A549 (cell line): ENCODE data around the gene CKAP5. TPM values are rescaled to one million over a fixed set of nuclear protein-coding genes. Genes with fewer than 3 reads are reported as not detected.

Experiments
- ATAC-seq, 2 experiments: fragments of 200-7000 bp in 1 of 2; fragments of >200 bp in 1 of 2; cut with Nextera tagmentation in 1 of 2; cut with Tn5 transposase in 1 of 2; 3 replicates each; pipeline versions ENCODE4 v1.8.0 to v1.9.1; 2018 to 2020; ENCODE audit warnings: mild to moderate bottlenecking in 1 of 2, moderate library complexity in 1 of 2
- CTCF ChIA-PET: fragments of 300-600 bp; sonication (Branson Sonifier 250); formaldehyde crosslinking; extraction: SDS; loops from one replicate; lab custom pipeline; 2021; ENCODE audit warnings: antibody characterized with exemption, inconsistent platforms; lab: Yijun Ruan, JAX
- POLR2A ChIA-PET: fragments of 350-600 bp; formaldehyde crosslinking; extraction: SDS; loops from one replicate; lab custom pipeline; 2021; ENCODE audit warnings: antibody characterized with exemption, inconsistent platforms; lab: Yijun Ruan, JAX
- DNase-seq, 2 experiments: peaks; one replicate each; pipeline versions ENCODE4 v3.0.0 to v3.0.0-alpha.2; 2011 to 2016; ENCODE audit warnings: low read depth in 1 of 2, low spot score in 1 of 2
- FAIRE-seq: peaks from 2 replicates; lab custom pipeline; 2011; peaks lifted over from hg19 to GRCh38; lab: Jason Lieb, UNC
- H3K27ac ChIP-seq, 2 experiments: fragments of >200 bp; sonication (Bioruptor Twin); formaldehyde crosslinking; 3 replicates each; pipeline ENCODE4 v1.5.1; 2016 to 2017
- H3K4me1 ChIP-seq: fragments of >200 bp; sonication (Bioruptor Twin); formaldehyde crosslinking; 3 replicates; pipeline ENCODE4 v1.6.1; 2016
- H3K4me2 ChIP-seq: fragments of >200 bp; sonication (Bioruptor Twin); formaldehyde crosslinking; 3 replicates; pipeline ENCODE4 v1.6.1; 2016
- H3K4me3 ChIP-seq: fragments of >200 bp; sonication (Bioruptor Twin); formaldehyde crosslinking; 3 replicates; pipeline ENCODE4 v1.5.1; 2016
- H3K9me3 ChIP-seq: fragments of >200 bp; sonication (Bioruptor Twin); formaldehyde crosslinking; 3 replicates; pipeline ENCODE4 v1.6.1; 2016
- BHLHE40 ChIP-seq: IDR thresholded peaks from 2 replicates; pipeline ENCODE4 v1.6.1; 2012; ENCODE audit warnings: low read depth, low read length, inconsistent platforms
- CBX2 ChIP-seq: fragments of 200-600 bp; sonication (generic); IDR thresholded peaks from 2 replicates; pipeline ENCODE4 v1.6.1; 2016; ENCODE audit warnings: low read depth, mild to moderate bottlenecking, borderline replicate concordance
- CBX8 ChIP-seq: fragments of 200-600 bp; sonication (generic); IDR thresholded peaks from 2 replicates; pipeline ENCODE4 v1.6.1; 2016
- CEBPB ChIP-seq, 2 experiments: fragments of >200 bp in 1 of 2; sonication (Bioruptor Twin) in 1 of 2; formaldehyde crosslinking in 1 of 2; IDR thresholded peaks; 2 replicates each; pipeline ENCODE4 v1.6.1; 2012 to 2016
- CHD2 ChIP-seq: fragments of 150-350 bp; IDR thresholded peaks from 2 replicates; pipeline ENCODE4 v1.6.1; 2014; ENCODE audit warnings: low read length; ENCODE audit not compliant: partially characterized antibody
- CHD4 ChIP-seq: fragments of 200-600 bp; sonication (generic); IDR thresholded peaks from 2 replicates; pipeline ENCODE4 v1.6.1; 2016; ENCODE audit warnings: antibody characterized with exemption, mild to moderate bottlenecking, borderline replicate concordance
- CTCF ChIP-seq: fragments of >200 bp; sonication (Bioruptor Twin); formaldehyde crosslinking; IDR thresholded peaks from 3 replicates; pipeline ENCODE4 v1.5.1; 2016
- E2F6 ChIP-seq: IDR thresholded peaks from 2 replicates; pipeline ENCODE4 v1.6.1; 2012; ENCODE audit warnings: low read depth, borderline replicate concordance
- EHMT2 ChIP-seq: fragments of 200-600 bp; sonication (generic); IDR thresholded peaks from 2 replicates; pipeline ENCODE4 v1.6.1; 2016; ENCODE audit warnings: antibody characterized with exemption, low read depth, mild to moderate bottlenecking, moderate library complexity
- EP300 ChIP-seq, 2 experiments: fragments of >200 bp; sonication (Bioruptor Twin); formaldehyde crosslinking; IDR thresholded peaks; 2 replicates in 1 of 2; 3 replicates in 1 of 2; pipeline ENCODE4 v1.6.1; 2016 to 2017
- ESRRA ChIP-seq: fragments of 150-350 bp; IDR thresholded peaks from 2 replicates; pipeline ENCODE4 v1.6.1; 2014; ENCODE audit warnings: mild to moderate bottlenecking, low read length, borderline replicate concordance
- FOSL2 ChIP-seq, 2 experiments: fragments of 450-650 bp in 1 of 2; fragments of >200 bp in 1 of 2; sonication (Bioruptor Twin) in 1 of 2; formaldehyde crosslinking; IDR thresholded peaks; 2 replicates each; pipeline versions ENCODE4 v1.5.0 to v1.6.1; 2016 to 2020; ENCODE audit warnings: mild to moderate bottlenecking in 1 of 2, moderate library complexity in 1 of 2
- HMGXB4 ChIP-seq: fragments of 250-450 bp; sonication (Bioruptor Pico); IDR thresholded peaks from 2 replicates; pipeline ENCODE4 v1.5.0; 2021; ENCODE audit warnings: mild to moderate bottlenecking, moderate library complexity, borderline replicate concordance
- JUN ChIP-seq, 2 experiments: fragments of >200 bp; sonication (Bioruptor Twin); formaldehyde crosslinking; IDR thresholded peaks; 2 replicates in 1 of 2; 3 replicates in 1 of 2; pipeline ENCODE4 v1.6.1; 2016 to 2017
- MAFK ChIP-seq: fragments of 450-650 bp; IDR thresholded peaks from 2 replicates; pipeline ENCODE4 v1.6.1; 2014; ENCODE audit not compliant: partially characterized antibody
- MAX ChIP-seq: IDR thresholded peaks from 2 replicates; pipeline ENCODE4 v1.6.1; 2012
- MAZ ChIP-seq: fragments of 150-350 bp; IDR thresholded peaks from 2 replicates; pipeline ENCODE4 v1.6.1; 2014; ENCODE audit warnings: antibody characterized with exemption, low read depth, low read length, borderline replicate concordance
- NPAS2 ChIP-seq: fragments of 250-450 bp; sonication (Bioruptor Pico); IDR thresholded peaks from 2 replicates; pipeline ENCODE4 v1.8.0; 2022; ENCODE audit warnings: mild to moderate bottlenecking, moderate library complexity, borderline replicate concordance
- POLR2AphosphoS2 ChIP-seq: conservative IDR thresholded peaks from 2 replicates; pipeline ENCODE4 v1.6.1; 2012; ENCODE audit warnings: low read length, improper control_type of control experiment, inconsistent platforms
- RARB ChIP-seq: fragments of 250-450 bp; sonication (Bioruptor Pico); IDR thresholded peaks from 2 replicates; pipeline ENCODE4 v1.8.0; 2021; ENCODE audit warnings: mild to moderate bottlenecking, moderate library complexity
- REST ChIP-seq: fragments of 200-600 bp; sonication (generic); IDR thresholded peaks from 2 replicates; pipeline ENCODE4 v1.6.1; 2016; ENCODE audit warnings: antibody characterized with exemption, mild to moderate bottlenecking, moderate library complexity
- SMC3 ChIP-seq: fragments of >200 bp; sonication (Bioruptor Twin); formaldehyde crosslinking; IDR thresholded peaks from 3 replicates; pipeline ENCODE4 v1.6.1; 2018; ENCODE audit warnings: inconsistent platforms
- USF2 ChIP-seq: fragments of 450-650 bp; IDR thresholded peaks from 2 replicates; pipeline ENCODE4 v1.6.1; 2014; ENCODE audit warnings: antibody characterized with exemption
- ZC3H11A ChIP-seq: fragments of 450-650 bp; IDR thresholded peaks from 2 replicates; pipeline ENCODE4 v1.6.1; 2014; ENCODE audit warnings: antibody characterized with exemption, mild to moderate bottlenecking
- ZFP36 ChIP-seq: fragments of 450-650 bp; IDR thresholded peaks from 2 replicates; pipeline ENCODE4 v1.6.1; 2014; ENCODE audit warnings: borderline replicate concordance; ENCODE audit not compliant: partially characterized antibody
- whole genome bisulfite sequencing: methylation state at CpG from one replicate; pipeline ENCODE4 v1.1.6; 2017; ENCODE audit errors: missing lambda C conversion rate; 5-methylcytosine and 5-hydroxymethylcytosine counted together
- polyA plus RNA-seq, 4 experiments: library from polyadenylated mRNA; depleted of rRNA in 3 of 4; stranded (reverse); fragments of >200 nt; fragmentation: RNase III in 1 of 4; extraction: RNeasy Plus Mini Kit Qiagen cat#74134 plus additional on column Dnase treatment in 1 of 4; gene quantifications; 2 replicates in 3 of 4; 3 replicates in 1 of 4; pipeline ENCODE4 v1.2.3, GENCODE V29; 2011 to 2017

Gene CKAP5
- polyA plus RNA-seq, 2 of the 4 experiments (the other 2 are of a cell fraction) = 66.3 to 173 TPM

GRCh38 chr11:46879056-46879585, 33.0 kb upstream of the CKAP5 start:
- FAIRE-seq = no peak
- Histone ChIP-seq H3K4me3 (no peak overlapping the region), H3K27ac (no peak overlapping the region), H3K4me2 (no peak overlapping the region), H3K4me1 (no peaks in the 10 kb centered on the region), H3K9me3 (no peaks in the 10 kb centered on the region)
- ChIA-PET CTCF (interaction anchor here (0.6 to 7.6 kb wide), 2 partner anchors 253 to 274 kb away, joined by 3 to 48 read pairs; no protein-coding TSS in a partner anchor), POLR2A (no interaction called here)
- no peak for ATAC-seq
- WGBS = 86% methylated on average over 10 of the region's 10 CpGs
- TF ChIP-seq CHD4 (no peak), HMGXB4 (CRISPR knock-in tag) (no peak), MAFK (no peak), MAZ (no peak), EHMT2 (no peak), BHLHE40 (no peak), CHD2 (no peak), CBX2 (no peak), ESRRA (no peak), CBX8 (no peak), ZC3H11A (no peak), JUN (IDR thresholded peaks at IDR 0.05) (no peak)
- no peak for DNase-seq

GRCh38 chr11:46877580-46877979, 31.5 kb upstream of the CKAP5 start:
- ChIA-PET POLR2A (no interaction called here), CTCF (interaction anchor here (1.5 to 7.6 kb wide), 3 partner anchors 11 to 275 kb away, joined by 6 to 48 read pairs (median 7); no protein-coding TSS in a partner anchor)
- no peak for FAIRE-seq
- WGBS = 93% methylated on average over 1 of the region's 1 CpG
- no peaks in the 10 kb centered on the region for H3K9me3 ChIP-seq
- DNase-seq = no peak
- no peak for TF ChIP-seq EP300 (IDR thresholded peaks at IDR 0.05)
- TF ChIP-seq FOSL2 (IDR thresholded peaks at IDR 0.05) = no peak
- TF ChIP-seq FOSL2 (CRISPR knock-in tag; IDR thresholded peaks at IDR 0.05) = no peak
- TF ChIP-seq RARB (CRISPR knock-in tag) = no peak
- no peak for TF ChIP-seq POLR2AphosphoS2
- no peak for TF ChIP-seq MAX
- no peak for TF ChIP-seq USF2
- no peak for TF ChIP-seq ZC3H11A
- no peak for TF ChIP-seq E2F6
- no peak for TF ChIP-seq SMC3
- no peak for TF ChIP-seq NPAS2 (CRISPR knock-in tag)
- TF ChIP-seq CEBPB (IDR thresholded peaks at IDR 0.05) = no peak
- no peak for TF ChIP-seq ZFP36
- no peak for TF ChIP-seq REST
- no peak for TF ChIP-seq BHLHE40
- TF ChIP-seq CHD2 = no peak
- no peak for TF ChIP-seq CTCF
- TF ChIP-seq, all 56 proteins: peak for 0
- Histone ChIP-seq H3K4me2 (no peak overlapping the region), H3K4me1 (no peaks in the 10 kb centered on the region), H3K27ac (no peak overlapping the region), H3K4me3 (no peak overlapping the region)
- no peak for ATAC-seq
